Activated CD4-positive, CD25-positive, alpha-beta regulatory T cell treated with anti-CD3 and anti-CD28 coated beads, Interleukin-2, amount 50 U/mL, for 24 hours (primary cell): Measurements from ENCODE around the gene SUB1.
"Not testable (repeated sequence)": the region's sequence is repeated elsewhere in the genome, so short reads cannot be mapped to it uniquely, and the experiment has no call there.

Experiments
- ATAC-seq, 2 donors: fragments of 150-1000 bp; cut with Tn5 transposase; one replicate each; pipeline ENCODE4 v1.10.0; 2021; ENCODE audit warnings: mild to moderate bottlenecking in 1 of 2, moderate library complexity in 1 of 2

SUB1 gene

GRCh38 chr5:32566319-32567111, 18.8 kb upstream of the SUB1 start:
- no peak for ATAC-seq

- peak in 1 of 2 donors; percentile 23 for ATAC-seq
Observed at GRCh38 chr5:32571128-32571527, 14.2 kb upstream of the SUB1 start.

DNA sequence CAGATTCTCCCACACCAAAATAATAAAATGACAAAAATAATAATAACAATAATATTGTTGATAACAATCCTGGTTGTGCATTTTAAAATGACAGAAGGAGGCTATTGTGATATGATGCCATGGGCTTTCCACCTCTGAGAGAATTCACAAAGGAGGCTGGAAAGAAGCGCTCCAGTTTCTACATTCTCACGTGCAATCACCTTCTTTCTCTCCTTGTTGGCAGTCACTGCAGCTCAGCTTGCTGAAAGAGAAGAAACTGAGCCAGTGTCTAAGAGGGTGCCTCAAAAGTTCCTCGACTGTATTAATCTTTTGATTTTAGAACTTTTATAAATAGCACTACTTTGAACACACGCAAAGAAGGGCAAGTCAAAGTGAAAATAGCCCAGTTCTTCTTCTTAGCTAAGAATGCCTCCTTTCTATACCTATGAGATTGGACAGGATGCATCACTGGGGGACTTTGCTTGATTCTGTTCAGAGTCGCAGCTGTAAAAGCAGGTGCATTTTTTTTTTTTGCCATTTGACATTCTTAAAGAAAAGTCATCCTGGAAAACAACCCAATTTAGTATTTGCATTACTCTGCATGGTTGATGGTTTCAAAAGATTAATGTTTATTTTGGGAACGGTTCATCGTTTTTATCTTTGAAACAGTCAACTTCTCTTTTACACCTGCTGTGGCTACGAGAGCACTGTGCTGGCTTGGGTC, 12.4 kb upstream of the SUB1 start:
- ATAC-seq, result peak; percentile 53 to 73

- ATAC-seq, result not testable (repeated sequence)
Observed at GRCh38 chr5:32573481-32573854, 11.9 kb upstream of the SUB1 start.

DNA sequence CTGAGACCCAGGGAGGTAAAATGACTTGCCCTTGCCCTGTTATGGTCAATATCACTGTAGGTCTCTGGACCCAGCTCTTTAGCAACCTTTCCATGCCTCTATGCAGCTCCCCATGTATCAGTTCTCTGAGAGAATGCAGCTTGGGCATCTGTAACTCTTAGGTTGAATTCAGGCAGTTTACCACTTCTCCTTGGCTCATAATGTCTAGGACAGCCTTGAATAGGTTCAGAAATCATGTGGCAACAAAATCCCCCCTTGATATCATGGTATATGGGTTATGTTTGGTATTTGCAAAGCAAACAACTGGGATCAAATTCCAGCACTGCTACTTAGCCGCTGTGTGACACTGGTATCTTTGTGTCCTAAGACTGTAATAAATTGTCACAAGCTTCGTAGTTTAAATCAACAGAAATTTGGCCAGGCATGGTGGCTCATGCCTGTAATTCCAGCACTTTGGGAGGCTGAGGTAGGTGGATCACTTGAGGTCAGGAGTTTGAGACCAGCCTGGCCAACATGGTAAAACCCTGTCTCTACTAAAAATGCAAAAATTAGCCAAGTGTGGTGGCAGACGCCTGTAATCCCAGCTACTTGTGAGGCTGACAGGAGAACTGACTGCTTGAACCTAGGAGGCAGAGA, 10.7 kb upstream of the SUB1 start:
- no peak for ATAC-seq

DNA sequence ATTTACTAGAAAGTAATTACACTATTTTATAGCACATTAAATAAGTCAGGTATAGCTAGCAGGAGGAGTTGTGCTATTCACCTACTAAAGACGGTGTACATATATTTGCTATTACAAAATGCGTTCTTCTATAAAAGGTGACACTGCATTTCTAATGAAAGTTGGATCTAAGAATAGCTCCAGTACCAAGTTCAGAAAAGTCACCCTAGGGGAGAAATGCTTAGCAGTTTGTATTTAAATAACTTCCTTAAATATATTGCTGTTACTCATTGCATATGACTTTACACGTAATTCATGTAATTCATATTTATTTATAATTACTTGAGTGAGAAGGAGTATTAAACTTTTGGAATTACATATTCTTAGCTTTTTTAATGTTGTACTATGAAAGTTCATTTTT, 7.0 kb upstream of the SUB1 start:
- no peak for ATAC-seq

- ATAC-seq, result no peak
Observed at GRCh38 chr5:32578764-32579163, 6.6 kb upstream of the SUB1 start.

GRCh38 chr5:32581010-32581785, 4.2 kb upstream of the SUB1 start:
- no peak for ATAC-seq

GRCh38 chr5:32583582-32584232, 1.6 kb upstream of the SUB1 start:
- no peak for ATAC-seq

GRCh38 chr5:32584646-32585045, 711 bp upstream of the SUB1 start:
- no peak for ATAC-seq

DNA sequence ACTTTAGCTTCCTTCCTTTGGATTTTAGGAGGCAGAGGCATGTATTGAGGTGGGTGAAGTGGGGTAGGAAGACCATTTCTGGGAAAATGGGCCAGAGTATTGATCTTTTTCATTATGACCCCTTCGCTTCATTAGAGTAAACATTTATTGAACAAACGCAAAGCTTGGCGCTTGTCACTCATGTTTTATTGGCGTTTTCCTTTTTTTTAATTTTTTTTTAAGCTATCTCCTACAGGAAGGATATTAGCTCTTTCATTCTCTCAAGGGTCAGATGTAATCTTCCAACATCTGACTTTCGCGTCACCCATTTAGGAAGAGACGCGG, 273 bp upstream of the SUB1 start:
- ATAC-seq, result no peak

DNA sequence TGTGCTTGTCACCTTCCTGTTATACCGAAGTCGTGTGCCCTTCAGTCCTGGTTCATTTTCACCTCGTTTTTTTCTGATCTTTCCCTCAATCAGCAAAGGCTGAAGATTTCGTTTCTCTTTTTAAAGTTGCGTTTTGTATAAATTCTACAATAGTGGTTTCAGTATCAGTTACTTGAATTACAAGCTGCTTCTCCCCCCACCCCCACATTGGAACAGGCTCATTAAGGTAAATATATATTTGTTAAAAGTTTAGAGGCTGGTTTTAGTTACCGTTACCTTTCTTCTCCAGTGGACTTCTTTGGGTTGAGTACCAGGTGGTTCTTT, 881 bp downstream of the SUB1 start:
- ATAC-seq, result no peak

- ATAC-seq, result no peak
Observed at GRCh38 chr5:32587067-32587551, 1.8 kb downstream of the SUB1 start.

GRCh38 chr5:32589416-32589815, 4.1 kb downstream of the SUB1 start:
- ATAC-seq, result no peak

GRCh38 chr5:32589942-32590869, 4.8 kb downstream of the SUB1 start:
- no peak for ATAC-seq

- ATAC-seq, result peak in 1 of 2 donors; percentile 53
Observed at GRCh38 chr5:32595118-32595517, 9.8 kb downstream of the SUB1 start.

GRCh38 chr5:32597041-32597629, 11.8 kb downstream of the SUB1 start:
- ATAC-seq, result no peak

GRCh38 chr5:32598260-32598937, 13.0 kb downstream of the SUB1 start:
- ATAC-seq, result no peak

- ATAC-seq, result no peak
Observed at GRCh38 chr5:32598997-32599549, 13.7 kb downstream of the SUB1 start.

DNA sequence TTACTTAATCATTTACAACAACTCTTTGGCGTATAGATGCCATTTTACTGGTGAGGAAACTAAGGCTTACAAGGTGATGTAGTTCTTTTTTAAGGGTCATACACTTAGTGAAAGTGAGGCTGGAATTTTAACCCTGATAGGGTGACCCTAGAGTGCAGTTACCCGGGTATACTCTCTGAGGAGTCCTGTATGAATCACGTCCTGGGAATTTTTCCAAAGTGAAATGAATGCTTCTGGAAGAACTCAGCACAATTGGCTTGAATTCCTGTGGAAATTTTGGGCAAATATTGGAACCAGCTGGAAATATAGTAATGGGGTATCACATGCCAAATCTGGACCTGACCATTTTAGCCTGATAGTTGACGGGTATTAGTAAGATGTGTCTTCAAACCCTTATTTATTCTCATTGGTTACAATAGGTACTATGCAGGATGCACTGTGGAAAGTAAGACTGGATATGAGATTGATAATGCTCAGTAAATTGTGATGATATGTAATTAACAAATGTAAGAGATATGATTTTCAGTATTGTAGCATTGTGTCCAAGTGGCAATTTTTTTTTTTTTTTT, 14.8 kb downstream of the SUB1 start:
- ATAC-seq, result no peak
